TTC549 (cell line): Measurements from ENCODE around the gene FGFBP1.

Experiments used
- FAIRE-seq: peaks from 2 replicates; lab custom pipeline; 2012; peaks lifted over from hg19 to GRCh38; lab: Jason Lieb, UNC

Gene FGFBP1

GRCh38 chr4:15938640-15939039 lies at the start of gene FGFBP1:
Gene FGFBP1, minus strand, starts transcription at chr4:15938740. Its CDS starts 2,108 bp downstream, at chr4:15936632.
- no peak for FAIRE-seq

- FAIRE-seq: no peak
Observed at GRCh38 chr4:15988222-15988621, 49.7 kb upstream of the FGFBP1 start.

- no peak for FAIRE-seq
Observed at GRCh38 chr4:15986907-15987306, 48.4 kb upstream of the FGFBP1 start.

- FAIRE-seq: no peak
Observed at GRCh38 chr4:15983610-15984009, 45.1 kb upstream of the FGFBP1 start.

- FAIRE-seq: no peak
Observed at GRCh38 chr4:15982842-15983524, 44.4 kb upstream of the FGFBP1 start.

GRCh38 chr4:15976456-15977447 lies 38.2 kb upstream of the FGFBP1 start:
- FAIRE-seq: no peak

GRCh38 chr4:15971068-15971801 lies 32.7 kb upstream of the FGFBP1 start:
- no peak for FAIRE-seq

GRCh38 chr4:15968551-15969300 lies 30.2 kb upstream of the FGFBP1 start:
- no peak for FAIRE-seq

- no peak for FAIRE-seq
Observed at GRCh38 chr4:15965325-15965724, 26.8 kb upstream of the FGFBP1 start.

GRCh38 chr4:15964159-15964558 lies 25.6 kb upstream of the FGFBP1 start:
- no peak for FAIRE-seq

- no peak for FAIRE-seq
Observed at GRCh38 chr4:15963576-15963975, 25.0 kb upstream of the FGFBP1 start.

GRCh38 chr4:15963001-15963451 lies 24.5 kb upstream of the FGFBP1 start, which contains the start of gene FGFBP2:
Gene FGFBP2, minus strand, starts transcription at chr4:15963175. Its CDS starts 46 bp downstream, at chr4:15963129.
- no peak for FAIRE-seq

GRCh38 chr4:15961781-15962510 lies 23.4 kb upstream of the FGFBP1 start:
- no peak for FAIRE-seq

- no peak for FAIRE-seq
Observed at GRCh38 chr4:15958562-15958961, 20.0 kb upstream of the FGFBP1 start.

- no peak for FAIRE-seq
Observed at GRCh38 chr4:15956179-15956850, 17.8 kb upstream of the FGFBP1 start.

- FAIRE-seq: no peak
Observed at GRCh38 chr4:15955670-15956069, 17.1 kb upstream of the FGFBP1 start.

- no peak for FAIRE-seq
Observed at GRCh38 chr4:15953625-15954024, 15.1 kb upstream of the FGFBP1 start.

GRCh38 chr4:15951781-15952180 lies 13.2 kb upstream of the FGFBP1 start:
- FAIRE-seq: no peak

- FAIRE-seq: no peak
Observed at GRCh38 chr4:15948826-15949225, 10.3 kb upstream of the FGFBP1 start.

- FAIRE-seq: no peak
Observed at GRCh38 chr4:15947684-15948083, 9.1 kb upstream of the FGFBP1 start.
